Endothelial cell of umbilical vein (primary cell): Measurements from ENCODE around the gene CYBRD1. TPM values are rescaled to one million over a fixed set of nuclear protein-coding genes. Genes with fewer than 3 reads are reported as not detected.

ENCODE experiments used
- BruUV-seq: library from RNA; stranded (reverse); fragments of 400-500 nt; replicated peaks from 2 replicates; lab custom pipeline; 2021; lab: Mats Ljungman, UMichigan
- CTCF ChIA-PET: fragments of 300-600, 350-600 bp; sonication (Branson Sonifier 250); formaldehyde crosslinking; loops from one replicate; lab custom pipeline; 2021; ENCODE audit warnings: antibody characterized with exemption, inconsistent platforms; lab: Charles Lee
- POLR2A ChIA-PET: fragments of 300-600, 350-600 bp; sonication (Branson Sonifier 250); formaldehyde crosslinking; loops from one replicate; lab custom pipeline; 2021; ENCODE audit warnings: antibody characterized with exemption, inconsistent platforms; lab: Charles Lee
- DNase-seq: peaks from one replicate; pipeline ENCODE4 v3.0.0-alpha.2; 2011; ENCODE audit warnings: low read depth, low spot score
- FAIRE-seq: peaks from 2 replicates; lab custom pipeline; 2011; peaks lifted over from hg19 to GRCh38; lab: Jason Lieb, UNC
- H2AFZ ChIP-seq: 2 replicates; pipeline ENCODE4 v1.6.0; 2012; ENCODE audit warnings: low read depth, low read length, control low read depth, inconsistent platforms
- H3K27ac ChIP-seq: 2 replicates; pipeline ENCODE4 v1.5.1; 2011; ENCODE audit warnings: low read depth, mild to moderate bottlenecking, control low read depth, low read length, moderate library complexity; ENCODE audit not compliant: insufficient read depth
- H3K27me3 ChIP-seq, 2 experiments: 2 replicates each; pipeline versions ENCODE4 v1.6.0 to v1.6.1; 2011; ENCODE audit warnings: low read length in 2 of 2, mixed read lengths in 1 of 2; ENCODE audit not compliant: control insufficient read depth in 2 of 2, insufficient read depth in 2 of 2
- H3K36me3 ChIP-seq, 2 experiments: 2 replicates in 1 of 2; 3 replicates in 1 of 2; pipeline ENCODE4 v1.5.1; 2011; ENCODE audit warnings: low read length in 2 of 2, mild to moderate bottlenecking in 1 of 2, moderate library complexity in 1 of 2; ENCODE audit not compliant: control insufficient read depth in 2 of 2, insufficient read depth in 2 of 2; ENCODE audit errors: extremely low read depth in 1 of 2
- H3K4me1 ChIP-seq: 3 replicates; pipeline ENCODE4 v1.5.1; 2011; ENCODE audit warnings: mild to moderate bottlenecking, low read length; ENCODE audit not compliant: control insufficient read depth, insufficient read depth; ENCODE audit errors: extremely low read depth
- H3K4me2 ChIP-seq: 2 replicates; pipeline ENCODE4 v1.6.1; 2011; ENCODE audit warnings: low read length, control low read depth, mixed read lengths; ENCODE audit not compliant: insufficient read depth
- H3K4me3 ChIP-seq, 3 experiments: fragments of 200-600 bp in 1 of 3; sonication (generic), shearing (Covaris generic) in 1 of 3; replicated peaks in 1 of 3; 2 replicates each; pipeline ENCODE4 v1.5.1; 2011 to 2016; ENCODE audit warnings: control low read depth in 3 of 3, low read length in 3 of 3, mild to moderate bottlenecking in 2 of 3, inconsistent platforms in 1 of 3, low read depth in 1 of 3, moderate library complexity in 1 of 3; ENCODE audit not compliant: insufficient read depth in 1 of 3
- H3K79me2 ChIP-seq: 2 replicates; pipeline ENCODE4 v1.6.0; 2012; ENCODE audit warnings: low read length, inconsistent platforms; ENCODE audit not compliant: control insufficient read depth, insufficient read depth
- H3K9ac ChIP-seq: replicated peaks from 2 replicates; pipeline ENCODE3; 2011; ENCODE audit warnings: low read length, control low read depth; ENCODE audit not compliant: insufficient read depth; ENCODE audit errors: extremely low read depth
- H3K9me1 ChIP-seq: replicated peaks from 3 replicates; pipeline ENCODE4 v1.6.0; 2011; ENCODE audit warnings: mild to moderate bottlenecking, low read length; ENCODE audit not compliant: control insufficient read depth, insufficient read depth; ENCODE audit errors: extremely low read depth
- H3K9me3 ChIP-seq: replicated peaks from 2 replicates; pipeline ENCODE4 v1.5.1; 2012; ENCODE audit warnings: low read length, inconsistent platforms; ENCODE audit not compliant: control insufficient read depth, insufficient read depth
- H4K20me1 ChIP-seq: replicated peaks from 2 replicates; pipeline ENCODE3; 2011; ENCODE audit warnings: mild to moderate bottlenecking, low read length; ENCODE audit not compliant: control insufficient read depth, insufficient read depth; ENCODE audit errors: extremely low read depth
- EZH2 ChIP-seq: IDR thresholded peaks from 2 replicates; pipeline ENCODE4 v1.6.1; 2012; ENCODE audit warnings: borderline replicate concordance, low read depth, mild to moderate bottlenecking, moderate library complexity, low read length, inconsistent platforms; ENCODE audit not compliant: severe bottlenecking
- FOS ChIP-seq: IDR thresholded peaks from 2 replicates; pipeline ENCODE4 v1.6.1; 2011; ENCODE audit warnings: mild to moderate bottlenecking, low read length, moderate library complexity, borderline replicate concordance; ENCODE audit not compliant: insufficient read depth
- GATA2 ChIP-seq: IDR thresholded peaks from 2 replicates; pipeline ENCODE4 v1.7.0; 2011; ENCODE audit warnings: low read depth, mild to moderate bottlenecking, moderate library complexity, mixed read lengths, low read length; ENCODE audit not compliant: insufficient read length, insufficient read depth
- JUN ChIP-seq: IDR thresholded peaks from 2 replicates; pipeline ENCODE4 v1.6.1; 2011; ENCODE audit warnings: borderline replicate concordance, low read depth; ENCODE audit not compliant: insufficient read length, insufficient read depth
- POLR2AphosphoS5 ChIP-seq: IDR thresholded peaks from 2 replicates; pipeline ENCODE4 v1.6.1; 2012; ENCODE audit warnings: low read depth, mild to moderate bottlenecking, control low read depth, low read length, moderate library complexity; ENCODE audit not compliant: insufficient read depth
- dilution Hi-C: fragments of 300-500 bp; cut with MboI; formaldehyde crosslinking; loops from one replicate; pipeline ENCODE4 v1.15.0; 2019; ENCODE audit warnings: low sequenced_read_pairs; ENCODE audit not compliant: extremely low pct_ligation_motif_present
- intact Hi-C: fragments of 100-400 bp; cut with micrococcal nuclease; formaldehyde crosslinking; loops from one replicate; pipeline ENCODE4 v1.10.0; 2022
- polyA plus RNA-seq, 4 experiments: library from polyadenylated mRNA; depleted of rRNA in 3 of 4; stranded (reverse) in 3 of 4; unstranded in 1 of 4; fragments of >200 nt; gene quantifications; 2 replicates each; pipeline versions ENCODE4 v1.2.1 to v1.2.3, GENCODE V29; 2011 to 2012; ENCODE audit warnings: missing spikeins in 1 of 4
- total RNA-seq: library from RNA; stranded (reverse); gene quantifications from 2 replicates; pipeline ENCODE4 v1.2.3, GENCODE V29; 2021
- TF ChIP-seq, protein P1 (sequence below): IDR thresholded peaks from 2 replicates; pipeline ENCODE4 v1.6.1; 2011; ENCODE audit not compliant: insufficient read depth, insufficient read length
- TF ChIP-seq, protein P2 (sequence below), 2 donors: IDR thresholded peaks; 1 replicate in 1 of 2; 2 replicates in 1 of 2; pipeline ENCODE4 v1.5.1; 2011; ENCODE audit warnings: low read length in 2 of 2, mild to moderate bottlenecking in 2 of 2, moderate library complexity in 2 of 2, control low read depth in 1 of 2, inconsistent platforms in 1 of 2, low read depth in 1 of 2; ENCODE audit not compliant: insufficient read depth in 1 of 2; ENCODE audit errors: extremely low read depth in 1 of 2

The CYBRD1 gene
- total and polyA plus RNA-seq, 2 donors (not counting 3 experiments of a cell fraction or from before 2014, with no cell fraction given), result 23.1 to 24.8 TPM

DNA sequence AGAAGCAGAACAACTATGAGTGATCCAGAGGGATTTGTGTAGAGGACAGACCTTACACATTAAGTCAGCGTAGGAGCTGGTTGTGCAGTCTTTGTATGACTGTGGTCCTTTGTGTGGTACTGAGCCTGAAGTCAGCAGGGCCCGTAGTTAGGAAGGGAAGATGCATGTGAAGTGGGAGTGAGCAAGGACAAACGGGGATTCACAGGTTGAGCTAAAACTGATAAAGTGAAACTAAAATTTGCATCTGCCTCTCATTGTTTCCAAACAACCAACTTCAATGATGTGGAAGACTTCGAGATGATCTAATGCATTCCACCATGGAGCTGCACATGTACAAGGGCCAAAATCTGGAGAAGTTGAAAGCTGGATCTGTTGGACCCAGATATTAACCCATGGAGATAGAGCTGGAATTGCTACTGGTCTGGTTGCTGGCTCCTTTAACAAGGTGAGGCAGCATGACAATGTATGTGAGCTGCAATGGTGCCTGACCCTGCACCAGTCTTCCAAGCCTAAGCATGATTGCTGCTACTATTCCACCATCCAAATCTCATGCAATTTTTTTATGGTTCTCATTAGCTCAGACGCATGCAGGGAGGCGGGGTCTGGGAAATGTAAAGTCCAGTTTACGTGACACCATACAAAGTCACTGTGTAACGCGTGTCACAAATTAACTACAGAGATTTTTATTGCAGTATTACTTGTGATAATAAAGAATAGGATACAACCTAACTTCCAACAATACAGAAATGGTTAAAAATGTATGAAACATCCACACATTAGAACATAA lies 12.1 kb upstream of the CYBRD1 start:
- intact Hi-C loops, result no loop called here
- POLR2A ChIA-PET, result no interaction called here

More for the DNA sequence above, 12.1 kb upstream of the CYBRD1 start:
- Histone ChIP-seq H3K9me1 (no peaks in the 10 kb centered on the region), H3K4me3 (no peak overlapping the region), H3K9me3 (no peaks in the 10 kb centered on the region), H3K27me3 (peaks cover 0 to 3% of the 10 kb centered on the region in 2 experiments), H2AFZ (no peak overlapping the region), H3K27ac (no peak overlapping the region), H3K4me2 (no peak overlapping the region), H3K79me2 (no peaks in the 10 kb centered on the region), H3K4me1 (no peaks in the 10 kb centered on the region), H4K20me1 (no peaks in the 10 kb centered on the region), H3K36me3 (no peaks in the 10 kb centered on the region), H3K9ac (no peak overlapping the region)
- DNase-seq (no peak), FAIRE-seq (no peak)
- BruUV-seq, result no TSS peak
- CTCF ChIA-PET, result no interaction called here
- dilution Hi-C loops, result no loop called here
- no peak for TF ChIP-seq POLR2AphosphoS5
- TF ChIP-seq, protein P1, sequence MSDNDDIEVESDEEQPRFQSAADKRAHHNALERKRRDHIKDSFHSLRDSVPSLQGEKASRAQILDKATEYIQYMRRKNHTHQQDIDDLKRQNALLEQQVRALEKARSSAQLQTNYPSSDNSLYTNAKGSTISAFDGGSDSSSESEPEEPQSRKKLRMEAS, result no peak
- no peak for TF ChIP-seq FOS
- no peak for TF ChIP-seq JUN
- TF ChIP-seq GATA2, result no peak
- TF ChIP-seq, protein P2, sequence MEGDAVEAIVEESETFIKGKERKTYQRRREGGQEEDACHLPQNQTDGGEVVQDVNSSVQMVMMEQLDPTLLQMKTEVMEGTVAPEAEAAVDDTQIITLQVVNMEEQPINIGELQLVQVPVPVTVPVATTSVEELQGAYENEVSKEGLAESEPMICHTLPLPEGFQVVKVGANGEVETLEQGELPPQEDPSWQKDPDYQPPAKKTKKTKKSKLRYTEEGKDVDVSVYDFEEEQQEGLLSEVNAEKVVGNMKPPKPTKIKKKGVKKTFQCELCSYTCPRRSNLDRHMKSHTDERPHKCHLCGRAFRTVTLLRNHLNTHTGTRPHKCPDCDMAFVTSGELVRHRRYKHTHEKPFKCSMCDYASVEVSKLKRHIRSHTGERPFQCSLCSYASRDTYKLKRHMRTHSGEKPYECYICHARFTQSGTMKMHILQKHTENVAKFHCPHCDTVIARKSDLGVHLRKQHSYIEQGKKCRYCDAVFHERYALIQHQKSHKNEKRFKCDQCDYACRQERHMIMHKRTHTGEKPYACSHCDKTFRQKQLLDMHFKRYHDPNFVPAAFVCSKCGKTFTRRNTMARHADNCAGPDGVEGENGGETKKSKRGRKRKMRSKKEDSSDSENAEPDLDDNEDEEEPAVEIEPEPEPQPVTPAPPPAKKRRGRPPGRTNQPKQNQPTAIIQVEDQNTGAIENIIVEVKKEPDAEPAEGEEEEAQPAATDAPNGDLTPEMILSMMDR (IDR thresholded peaks at IDR 0.05; ENCODE audit: extremely low read depth in 1 of 2, insufficient read depth in 1 of 2, low read depth in 1 of 2, low read length in 2 of 2), result no peak
- no peak for TF ChIP-seq EZH2
